Fibroblast of villous mesenchyme (primary cell): ENCODE results near the gene IL12B. TPM values are rescaled to one million over a fixed set of nuclear protein-coding genes. Genes with fewer than 3 reads are reported as not detected.
"Not testable (repeated sequence)": the region's sequence is repeated elsewhere in the genome, so short reads cannot be mapped to it uniquely, and the experiment has no call there.

Experiments
- DNase-seq: peaks from one replicate; pipeline ENCODE4 v3.0.0-alpha.2; 2010; ENCODE audit warnings: low read depth
- H3K4me3 ChIP-seq: 2 replicates; pipeline ENCODE4 v1.5.1; 2011; ENCODE audit warnings: low read depth, mild to moderate bottlenecking, low read length
- CTCF ChIP-seq: IDR thresholded peaks from 2 replicates; pipeline ENCODE4 v1.5.1; 2012; ENCODE audit warnings: low read depth, mild to moderate bottlenecking, low read length; ENCODE audit not compliant: insufficient read depth
- total RNA-seq: library from RNA; depleted of rRNA; stranded (reverse); fragments of >200 nt; gene quantifications from 2 replicates; pipeline ENCODE4 v1.2.3, GENCODE V29; 2012

The IL12B gene
- total RNA-seq, 1 donor: not detected

GRCh38 chr5:159309689-159310433 lies 20.4 kb downstream of the IL12B start:
- no peak for DNase-seq
- TF ChIP-seq CTCF: no peak
- H3K4me3 ChIP-seq: no peak overlapping the region

GRCh38 chr5:159304961-159305595 lies 25.2 kb downstream of the IL12B start:
- DNase-seq: peak; percentile 46
- TF ChIP-seq CTCF: no peak
- no peak overlapping the region for H3K4me3 ChIP-seq

- TF ChIP-seq CTCF: no peak
- no peak for DNase-seq
- no peak overlapping the region for H3K4me3 ChIP-seq
Measured at GRCh38 chr5:159303286-159303685, 27.0 kb downstream of the IL12B start.

- DNase-seq: peak; percentile 19
- not testable (repeated sequence) for H3K4me3 ChIP-seq
Measured at GRCh38 chr5:159301929-159302860, 28.1 kb downstream of the IL12B start.

GRCh38 chr5:159301466-159301865 lies 28.8 kb downstream of the IL12B start:
- DNase-seq: no peak
- no peak for TF ChIP-seq CTCF
- no peak overlapping the region for H3K4me3 ChIP-seq

GRCh38 chr5:159297300-159297699 lies 33.0 kb downstream of the IL12B start:
- DNase-seq, H3K4me3 ChIP-seq: not testable (repeated sequence)

GRCh38 chr5:159294921-159295320 lies 35.4 kb downstream of the IL12B start:
- H3K4me3 ChIP-seq: no peak overlapping the region
- DNase-seq: no peak
- TF ChIP-seq CTCF: no peak
